IPS-20b (cell line): ENCODE results near the gene RPTOR.

Experiments used
- H3K27ac ChIP-seq: one replicate; pipeline ENCODE4 v1.5.1; 2013; ENCODE audit warnings: low read length
- H3K27me3 ChIP-seq: 2 replicates; pipeline ENCODE4 v1.6.1; 2013; ENCODE audit warnings: mild to moderate bottlenecking, low read length, inconsistent platforms; ENCODE audit not compliant: insufficient read depth
- H3K36me3 ChIP-seq: 2 replicates; pipeline ENCODE4 v1.6.1; 2013; ENCODE audit warnings: low read depth, mild to moderate bottlenecking, inconsistent platforms, low read length, moderate library complexity; ENCODE audit not compliant: insufficient read depth
- H3K4me1 ChIP-seq: 2 replicates; pipeline ENCODE4 v1.6.1; 2013; ENCODE audit warnings: mild to moderate bottlenecking, control low read depth, inconsistent platforms, low read length, moderate library complexity; ENCODE audit not compliant: insufficient read depth
- H3K4me3 ChIP-seq: 2 replicates; pipeline ENCODE4 v1.5.1; 2013; ENCODE audit warnings: mild to moderate bottlenecking, low read length, inconsistent platforms
- H3K9ac ChIP-seq: 2 replicates; pipeline ENCODE4 v1.6.1; 2013; ENCODE audit warnings: low read depth, mild to moderate bottlenecking, inconsistent platforms, low read length, moderate library complexity
- H3K9me3 ChIP-seq: 2 replicates; pipeline ENCODE4 v1.6.1; 2013; ENCODE audit warnings: mild to moderate bottlenecking, low read depth, low read length, inconsistent platforms; ENCODE audit not compliant: insufficient read depth

RPTOR gene

DNA sequence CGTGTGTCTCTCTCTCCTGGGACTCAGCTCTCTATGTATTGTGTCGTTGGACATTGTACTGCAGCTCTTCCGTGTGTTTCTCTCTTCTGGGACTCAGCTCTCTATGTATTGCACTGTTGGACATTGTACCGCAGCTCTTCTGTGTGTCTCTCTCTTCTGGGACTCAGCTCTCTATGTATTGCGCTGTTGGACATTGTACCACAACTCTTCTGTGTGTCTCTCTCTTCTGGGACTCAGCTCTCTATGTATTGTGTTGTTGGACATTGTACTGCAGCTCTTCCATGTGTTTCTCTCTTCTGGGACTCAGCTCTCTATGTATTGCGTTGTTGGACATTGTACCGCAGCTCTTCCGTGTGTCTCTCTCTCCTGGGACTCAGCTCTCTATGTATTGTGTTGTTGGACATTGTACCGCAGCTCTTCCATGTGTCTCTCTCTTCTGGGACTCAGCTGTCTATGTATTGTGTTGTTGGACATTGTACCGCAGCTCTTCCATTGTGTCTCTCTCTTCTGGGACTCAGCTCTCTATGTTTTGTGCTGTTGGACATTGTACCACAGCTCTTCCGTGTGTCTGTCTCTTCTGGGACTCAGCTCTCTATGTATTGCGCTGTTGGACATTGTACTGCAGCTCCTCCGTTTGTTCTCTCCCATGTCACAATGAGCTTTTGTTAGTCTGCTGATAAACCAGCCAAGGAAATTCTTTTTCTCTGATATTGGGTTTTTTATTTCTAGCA is 84.8 kb downstream of the RPTOR start:
- H3K9me3 ChIP-seq: no peaks in the 10 kb centered on the region
- no peak overlapping the region for H3K4me3 ChIP-seq
- H3K27me3 ChIP-seq: no peaks in the 10 kb centered on the region
- H3K36me3 ChIP-seq: peaks cover 4% of the 10 kb centered on the region; the same call in 1 of the 2 replicates
- H3K4me1 ChIP-seq: peaks cover 5% of the 10 kb centered on the region
- no peak overlapping the region for H3K27ac ChIP-seq
- no peak overlapping the region for H3K9ac ChIP-seq

DNA sequence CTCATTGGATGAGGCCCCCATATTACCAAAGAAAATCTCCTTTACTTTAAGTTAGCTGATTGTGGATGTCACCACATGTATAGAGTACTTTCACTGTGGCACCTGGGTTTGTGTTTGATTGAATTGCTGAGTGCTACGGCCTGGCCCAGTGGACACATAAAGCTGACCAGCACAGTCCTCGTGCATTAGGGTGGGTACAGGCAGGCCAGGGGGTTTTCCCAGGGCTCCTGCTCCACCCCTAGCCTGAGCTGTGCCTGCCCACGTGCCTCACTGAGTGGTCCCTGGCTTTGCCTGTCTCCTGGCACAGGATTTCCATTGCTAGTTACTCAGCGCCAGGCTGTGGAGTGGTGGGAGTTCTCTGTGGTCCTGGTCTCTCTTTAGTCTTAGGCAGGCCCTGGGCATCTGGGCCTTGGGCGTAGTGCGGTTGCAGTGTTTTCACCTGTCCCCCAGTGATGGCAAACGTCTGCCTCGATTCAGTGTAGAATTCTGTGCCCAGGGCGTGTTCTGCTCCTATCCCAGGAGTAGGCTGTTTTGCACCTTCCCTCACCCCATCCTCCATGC is 86.0 kb downstream of the RPTOR start:
- H3K9ac ChIP-seq: no peak overlapping the region
- H3K27me3 ChIP-seq: no peaks in the 10 kb centered on the region
- H3K9me3 ChIP-seq: no peaks in the 10 kb centered on the region
- H3K36me3 ChIP-seq: peaks cover 4% of the 10 kb centered on the region; the same call in 1 of the 2 replicates
- no peak overlapping the region for H3K4me3 ChIP-seq
- H3K4me1 ChIP-seq: no peaks in the 10 kb centered on the region; the same call in 1 of the 2 replicates
- no peak overlapping the region for H3K27ac ChIP-seq

DNA sequence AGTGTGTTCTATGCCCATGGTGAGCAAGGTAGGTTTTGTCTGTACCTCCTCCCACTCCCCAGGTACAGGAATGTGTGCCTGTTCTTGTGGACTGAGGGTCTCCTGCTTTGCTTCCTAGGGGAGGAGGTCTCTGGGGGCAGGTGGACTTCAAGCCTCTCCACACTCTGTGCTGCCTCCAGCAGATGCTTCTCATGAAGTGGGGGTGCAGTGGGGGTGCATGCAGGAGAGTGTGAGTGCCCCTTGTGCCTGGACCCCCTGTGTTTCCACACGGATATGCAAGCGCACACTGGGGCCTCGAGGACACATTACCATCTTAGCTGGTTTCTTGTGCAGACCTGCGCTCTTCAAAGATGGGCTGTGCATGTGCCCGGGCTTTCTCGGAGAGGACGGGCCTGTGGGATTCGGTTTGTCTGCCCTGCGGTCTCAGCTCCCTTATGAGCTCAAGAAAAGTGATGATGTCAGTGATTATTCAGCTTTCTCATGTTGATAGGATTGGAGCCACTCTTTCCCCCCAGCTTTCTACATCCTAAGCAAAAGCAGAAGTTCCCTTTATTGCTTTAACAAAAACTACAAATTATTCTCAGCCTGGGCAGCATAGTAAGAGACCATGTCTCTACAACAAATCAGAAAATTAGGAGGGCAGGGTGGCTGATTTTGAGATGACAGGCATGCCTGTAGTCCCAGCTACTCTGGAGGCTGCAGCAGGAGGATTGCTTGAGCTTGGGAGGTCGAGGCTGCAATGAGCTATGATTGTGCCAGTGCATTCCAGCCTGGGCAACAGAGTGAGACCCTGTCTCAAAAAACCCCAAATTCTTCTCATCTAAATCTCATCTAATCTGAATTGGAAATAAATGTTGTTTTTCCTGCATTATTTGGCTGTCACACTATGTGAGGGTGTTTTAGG is 86.8 kb downstream of the RPTOR start:
- Histone ChIP-seq H3K4me1 (no peaks in the 10 kb centered on the region; the same call in 1 of the 2 replicates), H3K9ac (no peak overlapping the region), H3K36me3 (peaks cover 1% of the 10 kb centered on the region; the same call in 1 of the 2 replicates), H3K27me3 (no peaks in the 10 kb centered on the region), H3K27ac (no peak overlapping the region), H3K9me3 (no peaks in the 10 kb centered on the region), H3K4me3 (no peak overlapping the region)

DNA sequence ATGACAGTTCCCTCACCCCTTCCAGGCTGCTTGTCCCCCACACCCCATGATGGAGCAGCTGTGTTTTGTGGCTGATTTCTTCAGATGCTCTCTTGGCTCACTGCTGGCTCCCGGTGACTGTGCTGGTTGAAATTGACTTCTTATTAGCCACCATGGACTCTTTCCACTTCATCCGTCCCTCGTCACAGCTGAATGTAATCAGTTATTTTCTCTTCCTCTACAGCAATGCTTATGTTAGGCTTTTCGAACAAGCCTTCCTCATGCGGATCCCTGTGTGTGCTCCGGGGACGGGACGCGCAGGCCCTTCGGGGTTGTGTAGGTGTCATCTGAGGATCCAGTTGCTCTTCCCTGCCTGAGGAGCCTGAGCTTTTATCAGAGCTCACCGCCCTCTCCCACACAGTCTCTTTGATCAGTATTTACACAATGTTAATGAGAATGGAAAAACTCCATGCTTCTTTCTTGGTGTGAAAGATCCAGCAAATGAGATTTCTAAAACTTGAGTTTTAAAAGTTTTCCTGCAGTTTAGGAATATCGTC is 87.5 kb downstream of the RPTOR start:
- no peak overlapping the region for H3K27ac ChIP-seq
- H3K9ac ChIP-seq: no peak overlapping the region
- no peak overlapping the region for H3K4me3 ChIP-seq
- H3K9me3 ChIP-seq: no peaks in the 10 kb centered on the region
- no peaks in the 10 kb centered on the region for H3K36me3 ChIP-seq
- no peaks in the 10 kb centered on the region for H3K27me3 ChIP-seq
- no peaks in the 10 kb centered on the region; the same call in 1 of the 2 replicates for H3K4me1 ChIP-seq

DNA sequence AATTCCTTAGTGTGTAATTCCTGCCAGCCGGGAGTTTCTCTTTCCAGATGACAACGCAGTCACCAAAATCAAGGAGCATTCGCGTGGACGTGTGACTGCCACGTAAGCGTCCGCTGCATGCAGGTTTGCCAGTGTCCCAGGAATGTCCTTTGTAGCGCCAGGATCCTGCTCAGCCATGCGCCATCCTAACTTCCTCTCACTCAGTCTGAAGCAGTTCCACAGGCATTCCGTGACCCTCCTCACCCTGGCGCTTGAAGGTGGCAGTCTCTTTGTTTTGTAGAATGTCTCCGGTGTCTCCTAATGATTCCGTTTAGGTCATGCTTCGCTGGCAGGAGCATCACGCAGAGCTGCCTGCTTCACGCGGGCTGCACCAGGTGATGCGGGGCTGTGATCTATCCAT is 88.6 kb downstream of the RPTOR start:
- no peaks in the 10 kb centered on the region for H3K9me3 ChIP-seq
- no peaks in the 10 kb centered on the region for H3K27me3 ChIP-seq
- H3K9ac ChIP-seq: no peak overlapping the region
- no peak overlapping the region for H3K4me3 ChIP-seq
- H3K4me1 ChIP-seq: no peaks in the 10 kb centered on the region; the same call in 1 of the 2 replicates
- no peak overlapping the region for H3K27ac ChIP-seq
- no peaks in the 10 kb centered on the region for H3K36me3 ChIP-seq

DNA sequence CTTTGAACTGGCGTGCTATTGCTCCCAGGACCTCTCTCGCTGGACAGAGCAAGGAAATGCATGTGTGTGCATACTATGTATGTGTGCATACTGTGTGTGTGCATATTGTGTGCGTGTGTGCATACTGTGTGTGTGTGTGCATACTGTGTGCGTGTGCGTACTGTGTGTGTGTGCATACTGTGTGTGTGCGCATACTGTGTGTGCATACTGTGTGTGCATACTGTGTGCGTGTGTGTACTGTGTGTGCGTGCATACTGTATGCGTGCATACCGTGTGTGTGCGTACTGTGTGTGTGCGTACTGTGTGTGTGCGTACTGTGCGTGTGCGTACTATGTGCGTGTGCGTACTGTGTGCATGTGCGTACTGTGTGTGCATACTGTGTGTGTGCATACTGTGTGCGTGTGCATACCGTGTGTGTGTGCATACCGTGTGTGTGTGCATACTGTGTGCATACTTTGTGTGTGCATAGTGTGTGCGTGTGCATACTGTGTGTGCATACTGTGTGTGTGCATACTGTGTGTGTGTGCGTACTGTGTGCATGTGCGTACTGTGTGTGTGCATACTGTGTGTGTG is 89.4 kb downstream of the RPTOR start:
- Histone ChIP-seq H3K27ac (no peak overlapping the region), H3K9ac (no peak overlapping the region), H3K9me3 (no peaks in the 10 kb centered on the region), H3K4me1 (no peaks in the 10 kb centered on the region; the same call in 1 of the 2 replicates), H3K27me3 (no peaks in the 10 kb centered on the region), H3K4me3 (no peak overlapping the region), H3K36me3 (no peaks in the 10 kb centered on the region)

DNA sequence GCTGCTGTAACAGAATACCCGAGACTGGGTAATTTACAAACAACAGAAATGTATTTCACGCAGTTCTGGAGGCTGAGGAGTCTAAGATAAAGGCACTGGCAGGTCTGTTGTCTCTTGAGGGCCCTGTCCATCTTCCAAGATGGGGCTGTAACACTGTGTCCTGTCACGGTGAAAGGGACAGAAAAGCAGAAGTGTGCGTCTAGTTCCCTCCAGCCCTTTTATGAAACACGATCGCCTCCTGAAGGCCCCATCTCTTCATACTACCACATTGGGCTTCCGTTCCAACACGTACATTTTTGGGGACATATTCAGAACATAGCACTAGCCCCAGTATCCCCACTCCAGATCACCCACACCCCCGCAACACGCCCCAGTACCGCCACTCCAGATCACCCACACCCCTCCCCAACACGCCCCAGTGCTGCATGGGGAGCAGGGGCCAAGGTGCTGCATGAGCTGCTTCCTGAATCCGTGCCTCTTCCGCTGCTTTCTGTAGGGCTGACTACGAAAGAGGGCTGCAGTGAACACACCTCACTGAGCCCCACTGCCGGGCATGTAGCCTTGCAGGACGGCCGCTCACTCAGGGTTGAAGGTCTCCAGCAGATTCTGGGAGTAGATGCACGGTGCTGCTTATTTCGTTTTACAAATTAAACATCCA is 91.9 kb downstream of the RPTOR start:
- no peaks in the 10 kb centered on the region for H3K27me3 ChIP-seq
- H3K36me3 ChIP-seq: no peaks in the 10 kb centered on the region
- no peak overlapping the region for H3K27ac ChIP-seq
- H3K4me3 ChIP-seq: no peak overlapping the region
- no peak overlapping the region for H3K9ac ChIP-seq
- H3K9me3 ChIP-seq: no peaks in the 10 kb centered on the region
- no peaks in the 10 kb centered on the region; the same call in 1 of the 2 replicates for H3K4me1 ChIP-seq

DNA sequence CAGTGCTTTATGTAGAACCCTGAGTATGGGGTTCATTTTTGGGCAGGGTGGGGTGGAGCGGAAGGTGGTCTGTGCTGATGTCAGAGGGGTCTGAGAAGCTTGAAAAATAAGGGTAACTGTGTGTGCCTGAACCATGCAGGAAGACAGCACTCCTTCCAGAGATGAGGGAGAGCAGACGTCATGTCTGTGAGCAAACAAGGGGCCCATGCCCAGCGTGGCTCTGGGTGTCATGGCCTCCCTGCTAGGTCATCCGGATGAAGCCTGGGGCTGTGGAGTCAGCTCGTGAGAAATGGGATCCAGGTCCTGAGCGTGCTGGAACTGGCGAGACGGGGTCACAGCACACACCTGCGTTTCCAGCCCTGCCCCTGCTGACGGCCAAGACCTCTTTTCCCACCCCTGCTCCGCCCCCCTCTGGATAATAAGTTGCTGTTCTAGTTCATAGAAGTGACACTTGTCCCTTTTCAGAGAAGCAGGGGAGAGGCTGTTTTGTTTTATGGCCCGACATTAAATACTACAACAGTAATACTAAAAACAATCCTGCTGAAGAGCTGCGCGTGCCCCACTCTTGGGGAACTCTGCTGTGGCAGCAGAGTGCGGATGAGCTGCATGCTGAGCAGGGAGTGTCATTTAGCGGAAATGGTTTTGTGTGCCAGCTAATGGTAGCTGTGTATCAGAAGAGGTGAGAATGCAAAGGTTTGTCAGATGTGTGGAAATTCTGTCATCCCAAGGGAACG is 92.6 kb downstream of the RPTOR start:
- H3K27me3 ChIP-seq: no peaks in the 10 kb centered on the region
- H3K4me1 ChIP-seq: no peaks in the 10 kb centered on the region; the same call in 1 of the 2 replicates
- no peak overlapping the region for H3K4me3 ChIP-seq
- H3K36me3 ChIP-seq: no peaks in the 10 kb centered on the region
- no peak overlapping the region for H3K9ac ChIP-seq
- H3K27ac ChIP-seq: no peak overlapping the region
- no peaks in the 10 kb centered on the region for H3K9me3 ChIP-seq

DNA sequence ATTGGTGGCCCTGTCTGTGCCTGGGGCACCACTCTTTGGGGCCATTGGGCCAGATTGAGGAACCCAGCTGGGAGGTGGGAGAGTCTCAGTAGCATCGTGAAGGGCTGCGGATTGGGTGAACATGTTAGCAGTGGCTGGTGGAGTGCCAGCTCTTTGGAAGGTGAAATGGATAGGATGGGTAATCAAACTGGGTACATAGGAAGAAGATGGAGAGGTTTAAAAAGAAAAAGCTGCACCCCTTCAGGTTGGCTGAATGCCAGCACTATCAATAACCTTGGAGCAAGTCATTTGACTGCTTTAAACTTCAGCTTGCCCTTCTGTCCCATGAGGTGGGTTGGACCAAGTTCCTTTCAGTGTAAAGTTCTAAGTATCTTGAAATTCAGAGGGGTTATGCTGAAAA is 95.0 kb downstream of the RPTOR start:
- Histone ChIP-seq H3K36me3 (no peaks in the 10 kb centered on the region), H3K27me3 (no peaks in the 10 kb centered on the region), H3K9me3 (no peaks in the 10 kb centered on the region), H3K4me3 (no peak overlapping the region), H3K9ac (no peak overlapping the region), H3K27ac (no peak overlapping the region), H3K4me1 (no peaks in the 10 kb centered on the region)

DNA sequence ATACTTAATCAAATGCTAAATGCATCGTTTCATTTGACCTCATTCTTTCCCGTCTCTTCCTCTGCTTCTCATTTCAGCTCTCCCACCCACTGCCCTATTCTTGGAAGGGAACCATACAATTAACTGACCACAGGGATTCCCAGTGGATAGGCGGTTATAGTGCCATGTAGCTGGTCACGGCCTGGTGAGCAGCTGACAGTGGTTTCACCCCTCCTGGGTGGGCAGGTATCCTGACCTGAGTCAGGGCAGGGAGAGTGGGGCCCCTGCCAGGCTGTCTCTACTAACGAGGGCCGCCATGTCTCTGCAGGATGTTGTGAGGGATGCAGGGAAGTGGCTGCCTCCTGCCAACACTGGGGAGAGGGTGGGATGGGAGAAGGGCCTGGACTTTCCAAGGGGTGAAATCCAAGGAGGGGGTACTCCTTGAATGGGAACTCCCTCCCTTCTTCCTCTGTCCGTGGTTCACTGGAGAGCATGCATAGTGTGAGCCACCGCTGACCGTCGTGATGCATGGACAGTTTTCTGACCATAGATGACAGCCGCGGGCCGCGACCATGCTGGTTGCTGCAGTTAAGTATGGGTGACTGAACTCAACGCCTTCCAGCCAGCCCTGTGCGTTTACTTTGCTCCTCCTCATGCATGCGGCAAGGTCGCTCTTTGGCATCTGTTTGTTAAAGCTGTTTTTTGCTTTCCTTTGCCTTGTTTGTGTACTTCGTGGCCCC is 95.9 kb downstream of the RPTOR start:
- Histone ChIP-seq H3K27ac (no peak overlapping the region), H3K4me3 (no peak overlapping the region), H3K9ac (no peak overlapping the region), H3K9me3 (no peaks in the 10 kb centered on the region), H3K4me1 (no peaks in the 10 kb centered on the region), H3K27me3 (no peaks in the 10 kb centered on the region), H3K36me3 (no peaks in the 10 kb centered on the region)
